Transverse colon (tissue), 4 donors: ENCODE measurements around the gene OBSCN. TPM values are rescaled to one million over a fixed set of nuclear protein-coding genes. Genes with fewer than 3 reads are reported as not detected.
"Not testable (repeated sequence)": the region's sequence is repeated elsewhere in the genome, so short reads cannot be mapped to it uniquely, and the experiment has no call there.

Source experiments
- DNase-seq: peaks from one replicate; pipeline ENCODE4 v3.0.0-alpha.2; 2019
- H3K27ac ChIP-seq, 4 donors: fragments of 200-600 bp; sonication (generic); 2 replicates each; pipeline ENCODE4 v1.5.1; 2016 to 2018; ENCODE audit warnings: inconsistent platforms in 4 of 4
- H3K27me3 ChIP-seq: fragments of 200-600 bp; sonication (generic); 2 replicates; pipeline ENCODE4 v1.5.1; 2017; ENCODE audit warnings: inconsistent platforms
- H3K36me3 ChIP-seq, 4 donors: fragments of 200-600 bp; sonication (generic); 2 replicates each; pipeline ENCODE4 v1.5.1; 2017 to 2019; ENCODE audit warnings: inconsistent platforms in 4 of 4
- H3K4me1 ChIP-seq, 4 donors: fragments of 200-600 bp; sonication (generic); 2 replicates each; pipeline ENCODE4 v1.5.1; 2017 to 2020; ENCODE audit warnings: inconsistent platforms in 4 of 4
- H3K4me3 ChIP-seq, 4 donors: fragments of 200-600 bp; sonication (generic); 1 replicate in 1 of 4; 2 replicates in 3 of 4; pipeline versions ENCODE4 v1.5.1 to v1.6.1; 2017 to 2019; ENCODE audit warnings: inconsistent platforms in 4 of 4
- H3K9me3 ChIP-seq, 2 donors: fragments of 200-600 bp; sonication (generic); 2 replicates each; pipeline ENCODE4 v1.5.1; 2017 to 2019; ENCODE audit warnings: inconsistent platforms in 2 of 2
- CTCF ChIP-seq, 5 experiments: fragments of 200-600 bp in 3 of 5; fragments of 450-650 bp in 2 of 5; sonication (generic) in 3 of 5; IDR thresholded peaks; 1 replicate in 2 of 5; 2 replicates in 3 of 5; pipeline ENCODE4 v1.5.1; 2016 to 2017; ENCODE audit warnings: antibody characterized with exemption in 5 of 5, inconsistent platforms in 3 of 5, mild to moderate bottlenecking in 2 of 5, moderate library complexity in 1 of 5
- EP300 ChIP-seq: sonication (generic); formaldehyde crosslinking; IDR thresholded peaks from one replicate; pipeline ENCODE4 v1.6.1; 2017; ENCODE audit warnings: antibody characterized with exemption, low read depth
- POLR2A ChIP-seq: fragments of 450-650 bp; IDR thresholded peaks from one replicate; pipeline ENCODE4 v1.6.1; 2016; ENCODE audit warnings: antibody characterized with exemption, mild to moderate bottlenecking, moderate library complexity
- POLR2AphosphoS5 ChIP-seq, 3 donors: sonication (generic); formaldehyde crosslinking; IDR thresholded peaks; one replicate each; pipeline ENCODE4 v1.6.1; 2016; ENCODE audit warnings: antibody characterized with exemption in 3 of 3
- WGBS, 2 donors: methylation state at CpG; one replicate each; pipeline ENCODE4 v1.1.5; 2018; ENCODE audit warnings: low coverage in 1 of 2; 5-methylcytosine and 5-hydroxymethylcytosine counted together
- in situ Hi-C, 4 donors: fragments of 200-750 bp; cut with MboI; loops; one replicate each; pipeline versions ENCODE4 v1.15.0 to v1.15.1; 2017; ENCODE audit warnings: low sequenced_read_pairs in 3 of 4, low pct_ligation_motif_present in 1 of 4, low pct_unique_long_range_greater_than_20kb in 1 of 4
- intact Hi-C: fragments of 100-400 bp; cut with DNase I; formaldehyde crosslinking; loops from one replicate; pipeline ENCODE4 v1.15.1; 2023; ENCODE audit warnings: low total_unique reads
- total RNA-seq, 4 donors: library from RNA; depleted of rRNA; stranded (reverse); fragments of >200 nt; gene quantifications; one replicate each; pipeline ENCODE4 v1.1.0, GENCODE V29; 2016

OBSCN gene
- total RNA-seq, 4 donors from 2014 or later, result 11.9 to 21.7 (median 15.8) TPM

- Histone ChIP-seq H3K27me3 (no peaks in the 10 kb centered on the region), H3K9me3 (peaks cover 0 to 6% of the 10 kb centered on the region in 2 donors), H3K4me3 (no peak overlapping the region), H3K4me1 (no peaks in the 10 kb centered on the region), H3K27ac (no peak overlapping the region), H3K36me3 (no peaks in the 10 kb centered on the region)
- intact Hi-C loops, result no loop called here
- WGBS, 2 donors, result 84 to 93% methylated on average over 4 to 11 of the region's 11 CpGs
- no peak for DNase-seq
- TF ChIP-seq EP300 (no peak), POLR2AphosphoS5 (IDR thresholded peaks at IDR 0.05) (no peak), CTCF (IDR thresholded peaks at IDR 0.05) (no peak), POLR2A (no peak)
- in situ Hi-C loops, result no loop called here
These were observed 22.2 kb upstream of the OBSCN start for GRCh38 chr1:228185641-228185965.

GRCh38 chr1:228188249-228188648, 19.6 kb upstream of the OBSCN start:
- H3K36me3 ChIP-seq, intact Hi-C loops, H3K27me3 ChIP-seq, H3K9me3 ChIP-seq, H3K4me3 ChIP-seq, H3K4me1 ChIP-seq, DNase-seq, H3K27ac ChIP-seq, in situ Hi-C loops: not testable (repeated sequence)
- 74% methylated on average over 2 of the region's 2 CpGs for WGBS, 2 donors

- H3K27me3 ChIP-seq, result no peaks in the 10 kb centered on the region
- WGBS, 2 donors, result 90 to 100% methylated on average over 2 to 14 of the region's 14 CpGs
- H3K4me3 ChIP-seq, result no peak overlapping the region
- intact Hi-C loops, result no loop called here
- no peak for DNase-seq
- in situ Hi-C loops, result no loop called here
- H3K4me1 ChIP-seq, result no peaks in the 10 kb centered on the region
- no peak overlapping the region for H3K27ac ChIP-seq
- TF ChIP-seq POLR2AphosphoS5 (IDR thresholded peaks at IDR 0.05), result no peak
- TF ChIP-seq EP300, result no peak
- no peak for TF ChIP-seq POLR2A
- no peak for TF ChIP-seq CTCF (IDR thresholded peaks at IDR 0.05)
- peaks cover 0 to 6% of the 10 kb centered on the region in 2 donors for H3K9me3 ChIP-seq
- H3K36me3 ChIP-seq, result no peaks in the 10 kb centered on the region
These were observed 17.7 kb upstream of the OBSCN start for GRCh38 chr1:228190182-228190581.

- Histone ChIP-seq H3K36me3 (no peaks in the 10 kb centered on the region), H3K9me3 (peaks cover 0 to 6% of the 10 kb centered on the region in 2 donors), H3K4me3 (no peak overlapping the region), H3K27me3 (no peaks in the 10 kb centered on the region), H3K27ac (no peak overlapping the region), H3K4me1 (no peaks in the 10 kb centered on the region)
- no peak for TF ChIP-seq POLR2AphosphoS5 (IDR thresholded peaks at IDR 0.05)
- no peak for TF ChIP-seq CTCF (IDR thresholded peaks at IDR 0.05)
- TF ChIP-seq POLR2A, result no peak
- TF ChIP-seq EP300, result no peak
- intact Hi-C loops, result no loop called here
- no peak for DNase-seq
- in situ Hi-C loops, result no loop called here
- 80 to 91% methylated on average over 2 to 5 of the region's 5 CpGs for WGBS, 2 donors
These were observed 17.1 kb upstream of the OBSCN start for GRCh38 chr1:228190778-228191177.

- TF ChIP-seq POLR2AphosphoS5 (IDR thresholded peaks at IDR 0.05) (no peak), CTCF (IDR thresholded peaks at IDR 0.05) (no peak), POLR2A (no peak), EP300 (no peak)
- H3K4me1 ChIP-seq, result no peaks in the 10 kb centered on the region
- no peaks in the 10 kb centered on the region for H3K27me3 ChIP-seq
- in situ Hi-C loops, result no loop called here
- no peak overlapping the region for H3K4me3 ChIP-seq
- no peak overlapping the region for H3K27ac ChIP-seq
- H3K36me3 ChIP-seq, result no peaks in the 10 kb centered on the region
- no peak for DNase-seq
- WGBS, 2 donors, result 79 to 88% methylated on average over 3 of the region's 3 CpGs
- H3K9me3 ChIP-seq, result peaks cover 11% of the 10 kb centered on the region in 2 donors
- intact Hi-C loops, result no loop called here
These were observed 13.4 kb upstream of the OBSCN start for GRCh38 chr1:228194436-228194835.
